Measurements from ENCODE around the gene SDR9C7.
"Not testable (repeated sequence)": the region's sequence is repeated elsewhere in the genome, so short reads cannot be mapped to it uniquely, and the experiment has no call there.

Gene SDR9C7

DNA sequence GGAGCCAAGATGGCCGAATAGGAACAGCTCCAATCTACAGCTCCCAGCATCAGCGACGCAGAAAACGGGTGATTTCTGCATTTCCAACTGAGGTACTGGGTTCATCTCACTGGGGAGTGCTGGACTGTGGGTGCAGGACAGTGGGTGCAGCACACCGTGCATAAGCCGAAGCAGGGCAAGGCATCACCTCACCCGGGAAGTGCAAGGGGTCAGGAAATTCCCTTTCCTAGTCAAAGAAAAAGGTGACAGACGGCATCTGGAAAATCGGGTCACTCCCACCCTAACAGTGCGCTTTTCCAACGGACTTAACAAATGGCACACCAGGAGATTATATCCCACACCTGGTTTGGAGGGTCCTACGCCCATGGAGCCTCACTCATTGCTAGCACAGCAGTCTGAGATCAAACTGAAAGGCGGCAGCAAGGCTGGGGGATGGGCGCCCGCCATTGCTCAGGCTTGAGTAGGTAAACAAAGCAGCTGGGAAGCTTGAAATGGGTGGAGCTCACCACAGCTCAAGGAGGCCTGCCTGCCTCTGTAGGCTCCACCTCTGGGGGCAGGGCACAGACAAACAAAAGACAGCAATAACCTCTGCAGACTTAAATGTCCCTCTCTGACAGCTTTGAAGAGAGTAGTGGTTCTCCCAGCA lies 31.9 kb upstream of the SDR9C7 start:
- H3K9ac ChIP-seq (ENCODE audit: low read length); H3K27me3 ChIP-seq (ENCODE audit: control insufficient read depth, insufficient read depth, low read length); H3K4me3 ChIP-seq (ENCODE audit: low read depth, low read length); H3K4me1 ChIP-seq (ENCODE audit: control insufficient read depth, insufficient read depth, low read length); H3K27ac ChIP-seq (ENCODE audit: low read depth, low read length); H3K36me3 ChIP-seq (ENCODE audit: control insufficient read depth, insufficient read depth, low read length): not testable (repeated sequence)
- H3K9me3 ChIP-seq (ENCODE audit: control insufficient read depth, insufficient read depth, low read depth, low read length), result peaks cover 14% of the 10 kb centered on the region

- H3K27ac ChIP-seq (ENCODE audit: low read depth, low read length); H3K9ac ChIP-seq (ENCODE audit: low read length); H3K4me3 ChIP-seq (ENCODE audit: low read depth, low read length); H3K27me3 ChIP-seq (ENCODE audit: control insufficient read depth, insufficient read depth, low read length); H3K4me1 ChIP-seq (ENCODE audit: control insufficient read depth, insufficient read depth, low read length); H3K36me3 ChIP-seq (ENCODE audit: control insufficient read depth, insufficient read depth, low read length): not testable (repeated sequence)
- peaks cover 14% of the 10 kb centered on the region for H3K9me3 ChIP-seq (ENCODE audit: control insufficient read depth, insufficient read depth, low read depth, low read length)
These were observed 30.9 kb upstream of the SDR9C7 start for GRCh38 chr12:56965124-56965523.

- not testable (repeated sequence) for H3K36me3 ChIP-seq (ENCODE audit: control insufficient read depth, insufficient read depth, low read length); H3K9ac ChIP-seq (ENCODE audit: low read length); H3K4me1 ChIP-seq (ENCODE audit: control insufficient read depth, insufficient read depth, low read length); H3K27ac ChIP-seq (ENCODE audit: low read depth, low read length); H3K27me3 ChIP-seq (ENCODE audit: control insufficient read depth, insufficient read depth, low read length); H3K4me3 ChIP-seq (ENCODE audit: low read depth, low read length)
- H3K9me3 ChIP-seq (ENCODE audit: control insufficient read depth, insufficient read depth, low read depth, low read length), result peaks cover 19% of the 10 kb centered on the region
These were observed 29.3 kb upstream of the SDR9C7 start for GRCh38 chr12:56963557-56963956.

- not testable (repeated sequence) for H3K4me1 ChIP-seq (ENCODE audit: control insufficient read depth, insufficient read depth, low read length); H3K9ac ChIP-seq (ENCODE audit: low read length); H3K27me3 ChIP-seq (ENCODE audit: control insufficient read depth, insufficient read depth, low read length); H3K36me3 ChIP-seq (ENCODE audit: control insufficient read depth, insufficient read depth, low read length); H3K27ac ChIP-seq (ENCODE audit: low read depth, low read length); H3K4me3 ChIP-seq (ENCODE audit: low read depth, low read length)
- peaks cover 32% of the 10 kb centered on the region for H3K9me3 ChIP-seq (ENCODE audit: control insufficient read depth, insufficient read depth, low read depth, low read length)
These were observed 28.0 kb upstream of the SDR9C7 start for GRCh38 chr12:56962247-56962646.

- no peak overlapping the region for H3K9ac ChIP-seq (ENCODE audit: low read length)
- H3K4me1 ChIP-seq (ENCODE audit: control insufficient read depth, insufficient read depth, low read length), result no peaks in the 10 kb centered on the region
- peaks cover 29% of the 10 kb centered on the region for H3K9me3 ChIP-seq (ENCODE audit: control insufficient read depth, insufficient read depth, low read depth, low read length)
- no peak overlapping the region for H3K27ac ChIP-seq (ENCODE audit: low read depth, low read length)
- no peaks in the 10 kb centered on the region for H3K27me3 ChIP-seq (ENCODE audit: control insufficient read depth, insufficient read depth, low read length)
- H3K36me3 ChIP-seq (ENCODE audit: control insufficient read depth, insufficient read depth, low read length), result no peaks in the 10 kb centered on the region
- no peak overlapping the region for H3K4me3 ChIP-seq (ENCODE audit: low read depth, low read length)
These were observed 24.2 kb upstream of the SDR9C7 start for GRCh38 chr12:56958422-56958821.

GRCh38 chr12:56957229-56958052 lies 23.2 kb upstream of the SDR9C7 start, which contains the start of gene RDH16:
Gene RDH16 (minus strand): TSS chr12:56957608. CDS start chr12:56957462, 146 bp downstream.
- no peak within 1 kb of the TSS for H3K27ac ChIP-seq (ENCODE audit: low read depth, low read length)
- H3K36me3 ChIP-seq (ENCODE audit: control insufficient read depth, insufficient read depth, low read length), result no peaks in the 10 kb centered on the region
- no peaks in the 10 kb centered on the region for H3K27me3 ChIP-seq (ENCODE audit: control insufficient read depth, insufficient read depth, low read length)
- no peak within 1 kb of the TSS for H3K4me3 ChIP-seq (ENCODE audit: low read depth, low read length)
- peaks cover 25% of the 10 kb centered on the region for H3K9me3 ChIP-seq (ENCODE audit: control insufficient read depth, insufficient read depth, low read depth, low read length)
- no peak within 1 kb of the TSS for H3K9ac ChIP-seq (ENCODE audit: low read length)
- no peaks in the 10 kb centered on the region for H3K4me1 ChIP-seq (ENCODE audit: control insufficient read depth, insufficient read depth, low read length)

GRCh38 chr12:56955631-56956256 lies 21.5 kb upstream of the SDR9C7 start:
- no peaks in the 10 kb centered on the region for H3K27me3 ChIP-seq (ENCODE audit: control insufficient read depth, insufficient read depth, low read length)
- no peak overlapping the region for H3K4me3 ChIP-seq (ENCODE audit: low read depth, low read length)
- no peak overlapping the region for H3K27ac ChIP-seq (ENCODE audit: low read depth, low read length)
- peaks cover 27% of the 10 kb centered on the region for H3K9me3 ChIP-seq (ENCODE audit: control insufficient read depth, insufficient read depth, low read depth, low read length)
- H3K36me3 ChIP-seq (ENCODE audit: control insufficient read depth, insufficient read depth, low read length), result no peaks in the 10 kb centered on the region
- no peak overlapping the region for H3K9ac ChIP-seq (ENCODE audit: low read length)
- no peaks in the 10 kb centered on the region for H3K4me1 ChIP-seq (ENCODE audit: control insufficient read depth, insufficient read depth, low read length)

GRCh38 chr12:56954958-56955355 lies 20.7 kb upstream of the SDR9C7 start:
- Histone ChIP-seq H3K27ac (ENCODE audit: low read depth, low read length) (no peak overlapping the region), H3K27me3 (ENCODE audit: control insufficient read depth, insufficient read depth, low read length) (no peaks in the 10 kb centered on the region), H3K9ac (ENCODE audit: low read length) (no peak overlapping the region), H3K36me3 (ENCODE audit: control insufficient read depth, insufficient read depth, low read length) (no peaks in the 10 kb centered on the region), H3K4me3 (ENCODE audit: low read depth, low read length) (no peak overlapping the region), H3K9me3 (ENCODE audit: control insufficient read depth, insufficient read depth, low read depth, low read length) (peaks cover 27% of the 10 kb centered on the region), H3K4me1 (ENCODE audit: control insufficient read depth, insufficient read depth, low read length) (no peaks in the 10 kb centered on the region)

GRCh38 chr12:56954057-56954957 lies 20.1 kb upstream of the SDR9C7 start:
- Histone ChIP-seq H3K27ac (ENCODE audit: low read depth, low read length) (no peak overlapping the region), H3K9ac (ENCODE audit: low read length) (no peak overlapping the region), H3K27me3 (ENCODE audit: control insufficient read depth, insufficient read depth, low read length) (no peaks in the 10 kb centered on the region), H3K4me1 (ENCODE audit: control insufficient read depth, insufficient read depth, low read length) (no peaks in the 10 kb centered on the region), H3K9me3 (ENCODE audit: control insufficient read depth, insufficient read depth, low read depth, low read length) (peaks cover 26% of the 10 kb centered on the region), H3K4me3 (ENCODE audit: low read depth, low read length) (no peak overlapping the region), H3K36me3 (ENCODE audit: control insufficient read depth, insufficient read depth, low read length) (no peaks in the 10 kb centered on the region)

DNA sequence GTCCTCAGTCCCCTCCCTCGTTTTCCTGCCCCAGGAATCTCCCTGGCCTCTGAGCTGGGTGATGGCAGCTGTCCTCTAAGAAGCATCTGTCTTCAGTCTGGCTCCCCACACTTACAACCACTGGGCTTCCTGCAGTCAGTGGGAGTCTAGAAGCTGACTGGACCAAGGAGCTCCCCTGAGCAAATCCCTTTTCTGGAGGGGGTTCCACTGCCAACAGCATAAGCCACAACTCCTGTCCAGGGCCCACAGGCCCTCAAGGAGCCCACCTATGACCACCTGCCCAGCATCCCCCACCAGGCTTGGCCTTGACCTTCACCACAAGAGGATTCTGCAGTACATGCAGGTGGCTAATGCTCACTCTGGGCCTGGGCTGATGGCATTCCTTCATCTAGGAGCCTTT lies 19.1 kb upstream of the SDR9C7 start:
- H3K9ac ChIP-seq (ENCODE audit: low read length), result no peak overlapping the region

More for the DNA sequence above, 19.1 kb upstream of the SDR9C7 start:
- H3K36me3 ChIP-seq (ENCODE audit: control insufficient read depth, insufficient read depth, low read length), result no peaks in the 10 kb centered on the region
- no peak overlapping the region for H3K27ac ChIP-seq (ENCODE audit: low read depth, low read length)
- peaks cover 19% of the 10 kb centered on the region for H3K9me3 ChIP-seq (ENCODE audit: control insufficient read depth, insufficient read depth, low read depth, low read length)
- H3K4me3 ChIP-seq (ENCODE audit: low read depth, low read length), result no peak overlapping the region
- no peaks in the 10 kb centered on the region for H3K27me3 ChIP-seq (ENCODE audit: control insufficient read depth, insufficient read depth, low read length)
- no peaks in the 10 kb centered on the region for H3K4me1 ChIP-seq (ENCODE audit: control insufficient read depth, insufficient read depth, low read length)
